Cortex of kidney (tissue), 1 donor: Measurements from ENCODE around the gene CCDC92B.

Experiments
- DNase-seq: peaks from one replicate; lab custom pipeline; 2025; lab: John Stamatoyannopoulos, UW

CCDC92B gene

DNA sequence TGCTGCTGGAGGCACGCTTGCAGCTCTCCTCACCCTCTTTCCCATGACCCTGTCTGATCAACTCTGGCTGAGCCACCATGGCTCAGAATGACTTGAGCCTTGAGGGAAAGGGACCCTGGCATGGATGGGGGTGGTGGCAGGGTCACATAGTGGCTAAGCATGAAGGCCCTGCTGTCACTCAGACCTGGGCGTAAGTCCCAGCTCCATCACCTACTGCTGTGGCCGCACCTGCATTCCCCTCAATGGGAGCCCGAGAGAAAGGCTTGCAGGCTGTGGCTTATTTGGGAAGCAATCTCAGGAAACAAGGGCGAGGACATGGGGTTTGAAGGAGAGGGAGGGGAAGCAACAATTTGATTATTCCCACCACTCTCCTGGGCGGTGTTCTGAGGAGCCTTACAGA, 29.0 kb upstream of the CCDC92B start:
- no peak for DNase-seq

DNA sequence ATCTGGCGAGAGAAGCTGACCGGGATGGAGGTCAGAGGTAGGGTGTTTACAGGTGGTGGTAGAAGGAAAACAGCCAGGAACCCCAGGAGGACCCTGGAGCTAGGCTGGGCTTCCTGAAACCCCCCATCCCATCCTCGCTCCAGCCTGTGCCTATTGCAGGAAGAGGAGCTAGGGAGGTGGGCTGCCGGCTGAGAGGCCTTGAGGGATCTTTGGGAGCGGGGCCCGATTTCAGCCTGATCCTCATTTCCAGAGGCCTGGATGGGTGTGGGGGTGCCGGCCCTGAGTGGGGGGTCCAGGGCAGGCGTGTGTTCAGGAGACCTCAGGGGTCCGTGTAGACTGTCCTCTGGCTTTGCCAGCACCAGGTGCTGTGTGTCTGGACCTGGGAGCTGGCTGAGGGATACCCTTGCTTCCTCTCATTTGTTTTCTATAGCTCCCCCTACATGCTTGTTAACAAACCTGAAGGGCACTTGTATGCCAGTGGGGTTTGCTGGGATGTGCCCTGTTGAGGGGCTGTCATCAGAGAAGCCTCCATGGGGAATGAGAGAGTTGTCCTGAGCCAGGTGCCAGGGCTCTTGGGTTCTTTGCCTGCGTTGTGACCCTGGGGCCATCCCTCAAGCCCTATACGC, 27.9 kb upstream of the CCDC92B start:
- DNase-seq, result no peak

DNA sequence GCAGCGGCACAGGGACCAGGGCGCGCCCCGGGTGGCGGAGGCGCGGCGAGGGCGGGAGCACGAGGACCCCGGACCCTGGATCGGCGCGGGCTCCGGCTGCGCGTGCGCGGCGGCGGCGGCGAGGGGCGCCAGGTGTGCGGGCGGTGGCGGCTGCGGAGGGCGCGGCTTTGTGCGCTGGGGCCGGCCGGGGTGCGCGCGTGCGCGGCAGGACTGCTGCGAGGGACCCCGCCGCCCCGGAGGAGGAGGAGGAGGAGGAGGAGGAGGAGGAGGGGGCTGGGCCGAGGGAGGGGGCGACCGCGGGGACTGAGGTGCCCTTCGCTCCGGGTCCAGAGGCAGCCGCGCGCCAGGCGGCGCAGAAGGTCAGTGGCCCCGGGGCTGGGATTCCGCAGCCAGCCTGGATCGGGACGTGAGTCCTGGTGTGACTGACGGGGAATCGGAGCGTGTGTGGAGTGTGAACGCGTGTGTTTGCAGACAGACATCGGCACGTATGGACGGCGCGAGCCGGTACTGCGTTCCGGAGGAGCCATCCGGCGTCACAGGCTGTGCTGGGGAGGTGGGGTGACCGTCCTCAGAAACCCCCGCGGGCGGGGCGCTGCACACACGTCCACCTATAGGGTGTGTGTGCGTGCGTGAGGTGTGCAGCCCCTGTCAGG, 27.3 kb upstream of the CCDC92B start:
- no peak for DNase-seq

DNA sequence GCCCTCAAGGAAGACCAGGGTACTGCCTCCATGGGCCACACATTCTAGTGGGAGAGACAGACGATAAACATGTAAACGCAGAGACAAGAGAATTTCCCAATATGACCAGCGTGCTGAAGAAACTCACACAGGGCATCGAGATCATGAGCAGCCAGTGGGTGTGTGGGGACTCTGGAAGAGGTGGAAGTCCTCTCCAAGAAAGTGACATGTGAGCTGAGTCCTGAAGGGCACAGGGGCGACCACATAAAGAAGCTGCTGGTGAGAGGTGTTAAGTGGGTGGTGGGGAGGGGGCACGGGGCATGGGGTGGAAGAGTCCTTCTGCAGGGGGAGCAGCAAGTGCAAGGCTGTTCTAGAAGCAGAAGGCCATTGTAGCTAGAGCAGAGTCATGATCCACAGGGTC, 25.8 kb upstream of the CCDC92B start:
- no peak for DNase-seq

DNA sequence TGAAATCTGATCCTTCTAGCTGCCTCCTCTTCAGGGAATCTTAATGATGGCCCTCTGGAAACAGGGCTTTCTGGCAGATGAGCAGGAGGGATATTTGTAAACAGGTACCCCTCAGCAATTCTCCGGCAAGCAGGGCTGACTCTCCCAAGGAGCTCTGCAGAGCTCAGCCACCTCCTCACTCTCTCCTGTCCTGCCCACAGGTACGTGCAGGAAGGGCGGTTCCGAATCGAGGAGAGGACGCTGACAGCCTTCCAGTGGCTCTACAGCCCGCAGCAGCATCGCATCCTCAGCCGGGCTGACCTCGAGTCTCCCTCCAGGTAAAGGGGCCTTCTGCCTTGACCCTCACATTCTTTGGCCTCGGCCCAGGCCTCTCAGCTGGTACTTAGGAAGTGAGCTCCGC, 20.7 kb upstream of the CCDC92B start:
- no peak for DNase-seq

DNA sequence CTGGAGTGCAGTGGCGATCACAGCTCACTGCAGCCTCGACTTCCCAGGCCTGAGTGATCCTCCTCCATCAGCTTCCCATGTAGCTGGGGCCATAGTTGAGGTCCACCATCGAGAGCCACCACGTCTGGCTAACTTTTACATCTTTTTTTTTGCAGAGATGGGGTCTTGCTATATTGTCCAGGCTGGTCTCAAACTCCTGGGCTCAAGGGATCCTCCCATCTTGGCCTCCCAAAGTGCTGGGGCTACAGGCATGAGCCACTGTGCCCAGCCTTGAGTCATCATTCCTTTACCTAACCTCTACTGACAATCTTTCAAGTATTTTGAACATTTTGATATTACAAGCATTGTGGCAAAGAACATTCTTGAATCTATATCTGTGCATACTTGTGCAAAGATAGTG, 9.4 kb upstream of the CCDC92B start:
- no peak for DNase-seq

DNA sequence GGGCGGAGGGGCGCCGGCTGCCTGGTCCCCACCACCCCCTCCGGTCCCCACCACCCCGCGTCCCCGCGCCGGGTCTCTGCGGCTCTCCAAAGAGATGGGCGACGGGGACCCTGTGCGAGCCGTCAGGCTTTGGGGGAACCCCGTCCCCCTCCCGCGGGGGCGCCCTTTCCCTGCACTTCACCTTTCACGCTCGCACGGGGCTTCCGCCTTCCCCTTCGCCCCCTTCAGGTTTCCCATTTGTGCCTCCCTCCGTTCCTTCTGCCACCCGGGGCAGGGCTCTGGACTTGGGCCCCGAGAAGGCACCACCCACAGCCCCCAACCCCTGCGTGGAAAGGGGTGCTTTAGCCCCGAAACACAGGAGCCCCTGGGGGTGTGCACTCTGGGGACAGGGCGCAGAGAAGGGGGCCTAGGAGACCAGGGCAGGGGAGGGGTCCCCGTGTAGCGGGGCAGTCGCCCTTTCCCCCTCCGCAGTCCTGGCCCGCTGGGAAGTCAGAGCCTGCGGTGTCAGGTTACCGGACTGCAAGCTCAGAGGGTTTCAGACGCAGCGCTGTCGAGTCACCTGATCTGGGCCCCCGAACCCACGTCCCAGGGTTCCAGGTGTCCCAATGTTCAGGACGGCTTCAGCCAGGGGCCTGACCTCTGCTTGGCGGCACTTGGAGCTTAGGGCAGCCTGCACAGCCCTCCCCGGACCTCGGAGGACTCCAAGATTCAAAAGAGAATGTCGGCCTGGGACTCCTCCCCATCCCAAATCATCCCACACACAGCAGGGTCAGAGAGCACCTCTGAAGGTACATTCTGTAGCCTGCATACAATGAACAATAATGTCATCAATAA, 6.7 kb upstream of the CCDC92B start:
- no peak for DNase-seq

DNA sequence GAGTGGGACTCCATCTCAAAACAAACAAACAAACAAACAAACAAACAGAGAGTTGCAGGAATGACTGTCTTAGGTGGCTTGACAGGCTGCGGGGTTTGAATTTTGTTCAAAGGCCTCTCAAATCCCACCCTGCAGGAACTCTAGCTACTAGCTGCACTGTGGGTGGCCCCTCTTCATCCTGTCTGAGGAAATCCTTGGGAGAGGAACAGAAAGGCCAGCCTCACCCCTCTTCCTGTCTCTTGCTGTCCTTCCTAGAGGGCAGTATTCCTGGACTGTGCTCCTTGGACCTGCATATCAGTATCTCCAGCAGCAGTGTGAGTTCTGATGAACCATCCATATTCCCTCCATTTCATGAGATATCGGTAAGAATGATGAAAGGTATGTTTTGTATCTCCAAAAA, 2.0 kb upstream of the CCDC92B start:
- no peak for DNase-seq

DNA sequence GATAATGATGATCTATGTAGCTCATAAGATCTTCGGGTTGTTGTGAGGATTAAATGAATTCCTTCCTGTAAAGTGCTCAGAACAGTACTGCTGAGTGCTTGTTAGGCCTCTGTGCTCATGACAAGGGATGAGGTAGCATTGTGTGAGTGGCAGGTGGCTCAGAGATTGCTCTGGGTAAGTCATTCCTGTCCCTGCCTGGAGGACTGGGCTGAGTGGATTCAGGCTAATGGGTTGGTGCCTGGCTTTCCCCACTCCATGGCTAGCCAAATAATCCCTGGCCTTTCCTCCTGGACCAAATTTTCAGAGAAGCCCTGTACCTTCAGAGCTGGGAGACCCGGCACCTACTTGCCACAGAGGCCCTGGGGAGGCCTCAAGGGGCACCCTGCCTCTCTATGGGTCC, 1.3 kb upstream of the CCDC92B start:
- DNase-seq, result no peak

DNA sequence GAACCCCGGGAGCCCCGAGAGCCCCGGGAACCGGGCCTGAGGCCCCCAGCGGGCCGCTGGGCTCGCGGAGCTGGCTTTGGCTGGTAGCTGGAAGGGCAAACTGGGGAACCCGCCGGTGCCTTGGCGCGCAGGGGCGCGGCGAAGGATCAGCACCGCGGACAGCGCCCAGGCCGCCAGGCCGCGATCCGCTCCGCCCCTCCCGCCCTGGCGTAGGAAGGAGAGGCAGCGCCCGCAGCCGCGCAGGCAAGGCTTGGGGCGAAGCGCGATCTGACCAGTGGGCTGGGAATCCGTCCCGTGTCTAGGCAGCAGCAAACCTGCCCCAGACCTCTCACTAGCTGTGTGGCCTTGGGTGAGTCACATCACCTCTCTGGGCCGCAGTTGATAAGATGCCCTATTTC, 331 bp upstream of the CCDC92B start:
- DNase-seq, result no peak

DNA sequence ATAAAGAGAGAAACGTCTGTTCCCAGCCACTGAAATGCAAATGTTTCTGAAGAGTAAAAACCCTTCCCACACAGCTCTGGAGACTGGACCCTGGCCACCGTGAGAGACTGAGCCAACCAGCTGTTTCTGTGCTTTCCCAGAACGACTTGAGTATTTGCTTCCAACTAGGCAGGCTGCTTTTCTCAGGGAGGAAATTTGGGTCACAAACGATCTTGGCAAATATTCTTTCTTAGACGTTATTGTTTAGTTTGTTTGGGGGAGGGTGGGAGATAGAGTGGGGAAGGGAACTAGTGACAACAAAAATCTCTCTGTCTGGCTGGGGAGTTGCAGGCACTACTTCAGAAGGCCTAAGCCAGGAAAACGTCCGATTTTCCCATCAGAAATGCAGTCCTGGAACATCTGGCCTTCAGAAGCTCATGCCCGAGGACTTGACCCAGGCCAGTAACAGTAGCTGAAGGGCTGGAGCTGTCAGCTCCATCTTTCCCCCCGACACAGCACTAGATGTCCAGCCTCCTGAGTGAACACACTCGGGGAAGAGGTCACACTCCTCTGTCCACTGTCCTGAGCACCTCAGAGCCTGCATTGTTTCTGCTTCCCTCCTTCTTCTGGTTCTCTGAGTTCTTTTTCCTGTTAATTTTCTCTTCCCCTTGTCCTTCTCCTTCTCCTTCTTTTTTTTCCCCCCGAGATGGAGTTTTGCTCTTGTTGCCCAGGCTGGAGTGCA, 4.0 kb downstream of the CCDC92B start:
- no peak for DNase-seq

DNA sequence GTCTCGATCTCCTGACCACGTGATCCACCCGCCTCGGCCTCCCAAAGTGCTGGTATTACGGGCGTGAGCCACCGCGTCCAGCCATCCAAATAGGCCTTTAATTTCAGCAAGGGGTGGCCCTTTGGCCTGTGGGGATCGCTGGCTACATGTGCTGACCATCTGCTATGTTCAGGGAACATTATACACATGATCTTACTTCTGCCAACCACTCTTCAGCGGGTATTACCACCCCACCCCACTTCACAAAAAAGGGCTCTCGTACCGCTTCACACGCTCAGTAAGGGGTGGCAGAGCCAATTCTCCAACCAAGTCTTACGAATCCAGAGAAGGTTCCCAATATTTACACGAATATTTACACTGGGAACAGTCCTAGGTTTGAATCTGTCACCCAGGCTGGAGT, 11.8 kb downstream of the CCDC92B start:
- DNase-seq, result no peak

DNA sequence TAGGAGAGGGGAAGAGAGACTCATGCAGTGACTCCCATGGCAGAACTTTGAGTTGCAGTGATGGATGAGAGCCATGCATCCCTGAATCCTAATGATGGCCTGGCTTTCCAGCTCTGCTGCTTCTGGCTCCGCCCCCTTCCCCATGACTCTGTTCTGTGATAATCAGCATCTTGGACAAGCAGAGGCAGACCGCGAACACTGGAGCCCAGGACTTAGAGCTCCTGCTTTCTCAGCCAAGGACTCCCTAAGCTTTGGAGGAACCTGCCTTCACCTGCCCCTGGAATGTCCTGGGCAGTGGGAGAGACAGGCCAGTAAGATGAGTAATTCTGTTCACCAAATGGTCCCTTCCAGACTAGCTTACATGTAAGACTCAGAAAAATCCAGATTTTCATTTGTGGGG, 12.5 kb downstream of the CCDC92B start:
- DNase-seq, result no peak

DNA sequence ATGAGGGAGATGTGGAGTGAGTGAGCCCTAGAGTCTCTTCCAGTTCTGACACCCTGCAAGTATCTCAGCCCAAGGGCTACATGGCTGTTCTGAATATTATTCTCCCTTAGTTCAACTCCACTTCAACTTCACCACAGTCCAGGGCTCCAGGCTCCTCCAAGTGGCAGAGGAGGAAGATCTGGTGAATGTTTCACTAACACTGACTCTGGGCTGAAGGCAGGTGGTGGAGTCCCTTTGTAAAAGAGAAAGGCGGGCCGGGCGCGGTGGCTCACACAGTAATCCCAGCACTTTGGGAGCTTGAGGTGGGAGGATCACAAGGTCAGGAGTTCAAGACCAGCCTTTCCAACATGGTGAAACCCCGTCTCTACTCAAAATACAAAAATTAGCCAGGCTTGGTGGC, 13.6 kb downstream of the CCDC92B start:
- no peak for DNase-seq

DNA sequence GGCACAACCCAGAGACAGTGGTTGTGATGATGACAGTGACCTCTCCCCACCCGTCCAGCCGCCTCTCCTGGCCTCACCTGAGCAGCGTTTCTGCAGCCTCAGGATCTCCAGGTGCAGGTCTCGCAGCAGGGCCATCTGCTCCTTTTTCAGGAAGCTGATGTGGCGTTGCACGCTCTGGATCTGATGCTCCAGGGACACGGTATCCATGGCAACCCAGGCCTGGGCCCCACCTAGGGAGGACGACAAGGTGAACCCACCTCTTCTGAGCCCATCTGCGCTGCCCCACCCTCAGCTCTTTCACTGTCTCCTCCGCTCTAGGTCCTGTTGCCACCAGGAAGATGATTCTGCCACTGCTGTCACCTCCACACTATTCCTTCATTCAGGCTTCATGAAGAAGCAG, 14.5 kb downstream of the CCDC92B start:
- DNase-seq, result no peak

DNA sequence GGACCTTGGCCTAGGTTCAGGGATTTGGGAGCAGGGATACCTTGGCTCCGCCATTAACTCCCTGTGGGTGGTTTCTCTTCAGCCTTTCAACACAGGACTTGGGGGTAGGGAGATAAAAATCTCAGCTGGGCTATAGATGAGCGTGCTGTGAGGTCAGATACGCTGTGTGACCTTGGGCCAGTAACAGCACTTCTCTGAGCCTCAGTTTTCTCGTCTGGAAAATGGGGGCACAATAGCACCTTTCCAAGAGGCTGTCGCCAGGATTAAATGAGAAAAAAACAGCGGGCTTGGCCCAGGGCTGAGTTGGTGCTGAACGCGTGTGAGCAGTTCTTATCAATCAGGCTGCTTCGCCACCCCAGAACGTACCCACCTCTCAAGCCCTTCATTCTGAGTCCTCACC, 17.6 kb downstream of the CCDC92B start:
- DNase-seq, result no peak

DNA sequence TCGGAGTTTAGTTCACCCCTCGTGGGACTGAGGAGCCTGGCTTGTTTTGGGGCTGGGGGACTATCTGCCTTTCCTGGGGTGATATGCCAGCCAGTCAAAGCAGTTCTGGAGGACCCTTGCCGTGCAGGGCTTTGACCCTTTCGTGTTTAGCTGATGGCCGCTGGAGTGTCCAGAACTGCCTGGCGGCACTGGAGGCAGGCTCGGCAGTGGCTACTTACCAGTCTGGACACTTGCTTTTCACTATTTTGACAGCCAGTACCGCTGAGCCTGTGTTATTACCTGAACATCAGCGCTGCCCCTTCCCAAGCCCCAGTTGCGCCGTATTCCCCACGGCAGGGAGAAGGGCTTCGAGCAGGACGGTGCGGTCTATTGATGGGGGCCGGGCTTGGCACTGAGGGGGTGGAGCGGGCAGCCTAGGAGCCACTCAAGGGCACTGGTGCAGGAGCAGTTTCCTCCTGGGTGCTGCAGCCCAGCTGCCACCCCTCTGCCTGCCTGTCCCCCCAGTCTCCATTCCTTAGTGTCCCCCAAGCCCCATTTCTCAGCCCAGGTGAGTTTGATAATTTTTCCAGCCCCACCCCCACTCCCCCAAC, 18.6 kb downstream of the CCDC92B start:
- no peak for DNase-seq

DNA sequence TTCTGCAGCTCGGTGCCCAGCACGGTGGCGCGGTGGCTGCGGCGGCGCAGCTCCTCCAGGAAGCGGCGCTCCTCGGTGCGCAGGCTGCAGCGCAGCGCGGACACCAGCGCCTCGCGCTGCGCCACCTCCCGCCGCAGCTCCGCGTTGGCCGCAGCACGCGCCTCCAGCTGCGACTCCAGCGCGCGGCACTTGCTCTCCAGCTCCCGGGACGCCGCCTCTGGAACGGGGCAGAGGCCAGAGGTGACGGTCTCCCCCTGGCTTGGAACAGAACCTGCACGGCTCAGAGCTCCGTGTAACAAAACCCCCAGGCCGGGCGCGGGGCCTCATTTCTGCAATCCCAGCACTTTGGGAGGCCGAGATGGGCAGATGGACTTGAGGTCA, 24.7 kb downstream of the CCDC92B start:
- DNase-seq, result no peak

DNA sequence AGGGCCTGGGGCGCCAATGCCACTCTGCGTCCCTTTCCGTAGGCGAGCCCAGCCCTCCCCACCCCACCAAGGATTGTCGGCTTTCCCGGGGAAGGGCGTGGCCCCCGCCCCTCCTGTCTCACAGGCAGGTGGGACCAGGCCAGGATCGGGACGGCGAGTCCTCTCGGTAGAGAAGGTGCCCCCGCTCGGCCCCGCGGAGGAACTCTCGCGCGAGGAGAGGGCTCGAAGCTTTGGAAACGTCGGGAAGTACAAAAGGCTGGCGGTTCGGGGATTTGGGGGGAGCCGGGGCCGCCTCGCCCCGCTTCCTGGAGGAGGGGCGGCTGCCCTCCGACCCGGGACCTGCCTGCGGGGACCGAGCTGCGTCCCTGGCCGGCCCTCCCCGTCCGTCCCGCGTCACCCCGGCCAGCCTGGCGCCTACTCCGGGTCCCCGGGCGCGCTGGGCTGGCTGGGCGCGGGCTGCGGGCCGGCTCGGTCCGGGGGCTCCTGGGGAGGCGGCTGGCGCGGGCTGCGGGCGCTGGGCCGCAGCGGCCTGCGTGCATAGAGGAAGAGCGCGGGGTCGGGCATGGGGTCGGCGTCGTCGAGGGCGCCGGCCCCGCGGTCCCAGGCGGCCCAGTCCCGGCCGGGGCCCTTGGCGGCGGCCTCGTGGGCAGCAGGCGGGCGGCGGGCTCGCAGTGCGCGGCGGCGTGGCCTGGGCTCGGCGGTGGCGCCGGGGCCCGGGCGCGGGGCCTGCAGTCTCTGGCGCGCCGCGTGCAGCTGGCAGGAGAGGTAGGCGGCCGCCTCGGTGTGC, 25.3 kb downstream of the CCDC92B start:
- no peak for DNase-seq

DNA sequence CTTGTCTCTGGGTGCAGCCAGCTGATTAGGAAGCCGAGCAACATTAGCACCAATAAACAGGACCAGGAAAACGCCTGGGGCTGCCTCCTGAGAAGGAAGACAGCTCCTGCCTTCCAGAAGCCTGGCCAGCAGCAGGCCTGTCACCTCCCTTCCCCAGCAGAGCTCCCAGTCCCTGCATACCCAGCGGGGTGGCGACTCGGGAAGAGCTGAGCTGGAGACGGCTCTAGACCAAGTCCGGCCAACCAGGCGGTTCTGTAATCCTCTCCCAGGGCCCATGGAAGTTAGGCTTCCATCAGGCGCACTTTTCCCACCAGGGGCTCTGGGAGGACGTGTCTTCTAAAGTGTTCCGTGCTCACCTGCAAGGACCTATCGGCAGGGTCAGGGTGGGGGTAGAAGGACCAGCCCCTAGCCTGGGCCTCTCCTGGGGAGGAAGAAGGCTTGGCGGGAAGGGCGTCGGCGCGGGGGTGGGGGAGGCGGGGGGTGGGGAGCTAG, 25.9 kb downstream of the CCDC92B start:
- no peak for DNase-seq

DNA sequence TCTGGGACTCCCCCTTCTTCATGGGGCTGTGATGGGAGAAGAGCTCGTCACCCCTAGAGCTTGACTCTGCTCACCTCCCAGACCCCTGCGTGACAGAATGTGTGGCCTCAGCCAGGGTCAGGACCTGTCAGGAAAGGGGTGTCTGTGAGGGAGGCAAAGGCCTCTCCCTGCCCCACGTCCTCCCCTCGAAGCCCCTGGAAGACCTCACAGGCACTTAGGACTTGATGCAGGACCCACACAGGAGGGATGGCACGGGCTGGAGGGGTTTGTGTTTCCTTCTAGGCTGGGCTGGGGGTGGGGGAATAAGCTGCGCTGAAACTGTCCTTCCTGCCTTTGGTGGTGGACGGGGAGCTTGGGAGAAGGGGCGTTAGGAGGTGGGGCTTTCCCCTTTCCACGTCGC, 26.8 kb downstream of the CCDC92B start:
- DNase-seq, result no peak
